K562 (cell line): ENCODE measurements around the gene MPZL1. TPM values are rescaled to one million over a fixed set of nuclear protein-coding genes. Genes with fewer than 3 reads are reported as not detected.

ENCODE experiments used
- ATAC-seq: fragments of 200-7000 bp; cut with Tn5 transposase; 3 replicates; pipeline ENCODE4 v1.9.1; 2020; ENCODE audit warnings: moderate library complexity
- BruUV-seq: library from RNA; stranded (reverse); fragments of 400-500 nt; replicated peaks from 2 replicates; lab custom pipeline; 2021; lab: Mats Ljungman, UMichigan
- CTCF ChIA-PET: fragments of 300-600 bp; formaldehyde crosslinking; extraction: SDS; loops from one replicate; lab custom pipeline; 2021; ENCODE audit warnings: low intra/inter-chr PET ratio; lab: Yijun Ruan, JAX
- POLR2A ChIA-PET: fragments of 300-600, 350-650 bp; sonication (Branson Sonifier 250); formaldehyde crosslinking; extraction: SDS; loops from one replicate; lab custom pipeline; 2021; ENCODE audit warnings: antibody characterized with exemption, inconsistent platforms; lab: Yijun Ruan, JAX
- DNase-seq, 4 experiments: peaks; one replicate each; pipeline versions ENCODE4 v3.0.0 to v3.0.0-alpha.2; 2011 to 2018; ENCODE audit warnings: low spot score in 3 of 4, mixed read lengths in 3 of 4; ENCODE audit errors: extremely low read depth in 1 of 4
- FAIRE-seq: peaks from 2 replicates; lab custom pipeline; 2011; peaks lifted over from hg19 to GRCh38; lab: Jason Lieb, UNC
- H2AFZ ChIP-seq: 2 replicates; pipeline ENCODE4 v1.6.0; 2011; ENCODE audit warnings: low read depth, low read length, control low read depth, inconsistent platforms
- H3K27ac ChIP-seq: fragments of 200-600 bp; 3 replicates; pipeline ENCODE4 v1.8.0; 2011; ENCODE audit warnings: low read depth, mild to moderate bottlenecking, control low read depth, inconsistent platforms, low read length, moderate library complexity, mixed read lengths; ENCODE audit errors: extremely low read depth
- H3K27me3 ChIP-seq, 2 experiments: fragments of 300-600 bp in 1 of 2; 2 replicates in 1 of 2; 3 replicates in 1 of 2; pipeline versions ENCODE4 v1.6.0 to v1.8.0; 2011; ENCODE audit warnings: inconsistent platforms in 2 of 2, low read length in 2 of 2, mild to moderate bottlenecking in 1 of 2, mixed read lengths in 1 of 2, moderate library complexity in 1 of 2; ENCODE audit not compliant: control insufficient read depth in 2 of 2, insufficient read depth in 2 of 2
- H3K36me3 ChIP-seq: fragments of 300-600 bp; 3 replicates; pipeline ENCODE4 v1.8.0; 2011; ENCODE audit warnings: mild to moderate bottlenecking, low read length, inconsistent platforms; ENCODE audit not compliant: control insufficient read depth, insufficient read depth
- H3K4me1 ChIP-seq, 2 experiments: fragments of 200-600 bp in 1 of 2; replicated peaks in 1 of 2; 2 replicates in 1 of 2; 3 replicates in 1 of 2; pipeline versions ENCODE4 v1.5.1 to v1.8.0; 2011; ENCODE audit warnings: inconsistent platforms in 2 of 2, low read length in 2 of 2, mild to moderate bottlenecking in 1 of 2, mixed read lengths in 1 of 2, moderate library complexity in 1 of 2; ENCODE audit not compliant: control insufficient read depth in 2 of 2, insufficient read depth in 2 of 2
- H3K4me2 ChIP-seq: 2 replicates; pipeline ENCODE4 v1.6.1; 2011; ENCODE audit warnings: low read length, control low read depth, inconsistent platforms, mixed read lengths; ENCODE audit not compliant: insufficient read depth
- H3K4me3 ChIP-seq: fragments of 200-600 bp; sonication (generic), shearing (Covaris generic); 2 replicates; pipeline ENCODE4 v1.5.1; 2016; ENCODE audit warnings: control low read depth, inconsistent platforms
- H3K79me2 ChIP-seq: fragments of 200-600 bp; 3 replicates; pipeline ENCODE4 v1.8.0; 2011; ENCODE audit warnings: low read length, inconsistent platforms; ENCODE audit not compliant: control insufficient read depth, insufficient read depth
- H3K9ac ChIP-seq, 2 experiments: 2 replicates each; pipeline versions ENCODE4 v1.6.0 to v1.6.1; 2011; ENCODE audit warnings: low read depth in 2 of 2, low read length in 2 of 2, control low read depth in 1 of 2, inconsistent platforms in 1 of 2, mild to moderate bottlenecking in 1 of 2, mixed read lengths in 1 of 2; ENCODE audit not compliant: insufficient read depth in 1 of 2
- H3K9me1 ChIP-seq: one replicate; pipeline ENCODE4 v1.6.0; 2011; ENCODE audit warnings: inconsistent platforms, mild to moderate bottlenecking, low read length, moderate library complexity; ENCODE audit not compliant: control insufficient read depth, insufficient read depth
- H3K9me3 ChIP-seq: replicated peaks from 2 replicates; pipeline ENCODE4 v1.5.1; 2011; ENCODE audit warnings: low read depth, low read length, inconsistent platforms; ENCODE audit not compliant: control insufficient read depth, insufficient read depth
- H4K20me1 ChIP-seq: replicated peaks from 2 replicates; pipeline ENCODE4 v1.6.1; 2011; ENCODE audit warnings: low read length, inconsistent platforms, mixed read lengths; ENCODE audit not compliant: control insufficient read depth, insufficient read depth
- BACH1 ChIP-seq: fragments of 200-800 bp; sonication (Bioruptor generic); IDR thresholded peaks from 2 replicates; pipeline ENCODE4 v1.6.1; 2016; ENCODE audit warnings: missing genetic modification characterization, missing compliant biosample characterization
- BCL6 ChIP-seq: fragments of 250-450 bp; sonication (Bioruptor Pico); IDR thresholded peaks from 2 replicates; pipeline ENCODE4 v1.4.0; 2020
- CBFB ChIP-seq: sonication (generic); formaldehyde crosslinking; IDR thresholded peaks from 2 replicates; pipeline ENCODE4 v1.4.0; 2020; ENCODE audit warnings: mild to moderate bottlenecking, missing genetic modification reagents
- CHD1 ChIP-seq: fragments of 200-600 bp; sonication (generic); IDR thresholded peaks from one replicate; pipeline ENCODE4 v1.6.1; 2012; ENCODE audit warnings: mild to moderate bottlenecking, moderate library complexity, low read length, inconsistent platforms
- CREBBP ChIP-seq: IDR thresholded peaks from one replicate; pipeline ENCODE4 v1.6.1; 2012; ENCODE audit warnings: low read depth, mild to moderate bottlenecking, control low read depth, inconsistent platforms, low read length
- CREM ChIP-seq: IDR thresholded peaks from 2 replicates; pipeline ENCODE4 v1.6.1; 2014; ENCODE audit warnings: antibody characterized with exemption, low read depth
- FOSL1 ChIP-seq: fragments of 200-800 bp; sonication (Bioruptor generic); conservative IDR thresholded peaks from 2 replicates; pipeline ENCODE4 v1.6.1; 2016; ENCODE audit warnings: missing genetic modification characterization, missing compliant biosample characterization
- IFI16 ChIP-seq: fragments of 250-450 bp; sonication (Bioruptor Pico); IDR thresholded peaks from 2 replicates; pipeline ENCODE4 v2.1.2; 2022; ENCODE audit warnings: mild to moderate bottlenecking, inconsistent platforms
- KLF10 ChIP-seq: fragments of 250-450 bp; sonication (Bioruptor Pico); IDR thresholded peaks from 2 replicates; pipeline ENCODE4 v1.6.1; 2021; ENCODE audit warnings: matching md5 sums
- MEF2A ChIP-seq: IDR thresholded peaks from 2 replicates; pipeline ENCODE4 v1.6.1; 2011; ENCODE audit warnings: low read depth, mild to moderate bottlenecking, low read length, moderate library complexity; ENCODE audit not compliant: control insufficient read depth
- RBBP5 ChIP-seq: fragments of 200-600 bp; sonication (generic); IDR thresholded peaks from 2 replicates; pipeline ENCODE4 v1.6.1; 2012; ENCODE audit warnings: borderline replicate concordance, mild to moderate bottlenecking, low read length, control low read depth, inconsistent platforms; ENCODE audit not compliant: insufficient read depth, poor library complexity, severe bottlenecking
- RFX7 ChIP-seq: fragments of 250-450 bp; sonication (Bioruptor Pico); IDR thresholded peaks from 2 replicates; pipeline ENCODE4 v1.5.1; 2021; ENCODE audit warnings: mild to moderate bottlenecking
- SIN3A ChIP-seq, 2 experiments: fragments of 150-350 bp in 1 of 2; IDR thresholded peaks; 2 replicates each; pipeline ENCODE4 v1.6.1; 2011 to 2016; ENCODE audit warnings: borderline replicate concordance in 2 of 2, low read depth in 2 of 2, low read length in 2 of 2, mild to moderate bottlenecking in 2 of 2, moderate library complexity in 2 of 2; ENCODE audit not compliant: control insufficient read depth in 1 of 2
- SLC30A9 ChIP-seq: fragments of 250-450 bp; sonication (Bioruptor Pico); IDR thresholded peaks from 2 replicates; pipeline ENCODE4 v1.8.0; 2022; ENCODE audit warnings: mild to moderate bottlenecking, moderate library complexity
- SMARCC2 ChIP-seq: fragments of 450-650 bp; IDR thresholded peaks from 2 replicates; pipeline ENCODE4 v1.6.1; 2017; ENCODE audit warnings: antibody characterized with exemption, moderate library complexity, mild to moderate bottlenecking, low read depth
- SNIP1 ChIP-seq: fragments of 450-650 bp; IDR thresholded peaks from 2 replicates; pipeline ENCODE4 v1.7.1; 2017; ENCODE audit warnings: low read depth, mild to moderate bottlenecking
- STAG1 ChIP-seq: sonication (generic); formaldehyde crosslinking; IDR thresholded peaks from 2 replicates; pipeline ENCODE4 v1.5.0; 2020; ENCODE audit warnings: missing genetic modification reagents, borderline replicate concordance
- TAF1 ChIP-seq: IDR thresholded peaks from 2 replicates; pipeline ENCODE4 v1.6.1; 2011; ENCODE audit warnings: mild to moderate bottlenecking, low read length, moderate library complexity; ENCODE audit not compliant: insufficient read depth, control insufficient read depth, severe bottlenecking; ENCODE audit errors: extremely low read depth
- TAL1 ChIP-seq: fragments of 450-650 bp; IDR thresholded peaks from 2 replicates; pipeline ENCODE4 v1.6.1; 2016; ENCODE audit warnings: mild to moderate bottlenecking
- U2AF2 ChIP-seq: fragments of 200-400 bp; formaldehyde crosslinking; optimal IDR thresholded peaks from 2 replicates; pipeline ENCODE3; 2017; ENCODE audit warnings: low read depth, mild to moderate bottlenecking, low read length
- ZFX ChIP-seq: sonication (generic); formaldehyde crosslinking; IDR thresholded peaks from 2 replicates; pipeline ENCODE4 v1.8.0; 2022; ENCODE audit warnings: mild to moderate bottlenecking, missing genetic modification reagents, moderate library complexity
- ZNF23 ChIP-seq: fragments of 250-450 bp; sonication (Bioruptor Pico); IDR thresholded peaks from 2 replicates; pipeline ENCODE4 v1.4.0; 2020; ENCODE audit warnings: mild to moderate bottlenecking
- WGBS: fragments of 100-300 bp; shearing (Covaris generic); methylation state at CpG from one replicate; pipeline ENCODE4 v1.1.6; 2016; ENCODE audit warnings: low coverage, mixed read lengths; ENCODE audit not compliant: insufficient coverage; ENCODE audit errors: missing lambda C conversion rate; 5-methylcytosine and 5-hydroxymethylcytosine counted together
- in situ Hi-C: fragments of 300-500 bp; cut with MboI; formaldehyde crosslinking; loops from 4 replicates; pipeline ENCODE4 v1.15.0; 2018; ENCODE audit warnings: inconsistent platforms, mixed read lengths
- intact Hi-C: fragments of 100-400 bp; cut with micrococcal nuclease; formaldehyde crosslinking; loops from 2 replicates; pipeline ENCODE4 v1.14.2; 2022
- polyA plus RNA-seq, 8 experiments: library from polyadenylated mRNA; depleted of rRNA in 4 of 8; stranded (reverse) in 5 of 8; unstranded in 3 of 8; fragments of >200 nt; fragmentation: Nextera tagmentation in 2 of 8; fragmentation: Illumina TruSeq in 1 of 8; extraction: Ambion mirVana in 2 of 8; extraction: Trizol in 1 of 8; gene quantifications; 2 replicates each; pipeline versions ENCODE4 v1.2.1 to v1.2.3, GENCODE V29; 2011 to 2014; ENCODE audit warnings: inconsistent platforms in 1 of 8, missing spikeins in 1 of 8
- total RNA-seq, 7 experiments: library from RNA; depleted of rRNA in 6 of 7; stranded (reverse); fragments of >200 nt in 6 of 7; fragmentation: Illumina TruSeq in 2 of 7; extraction: Trizol in 2 of 7; gene quantifications; 2 replicates each; pipeline versions ENCODE4 v1.2.1 to v1.2.3, GENCODE V29; 2011 to 2021; ENCODE audit warnings: low replicate concordance in 1 of 7
- TF ChIP-seq, protein P1 (sequence below): IDR thresholded peaks from 2 replicates; pipeline ENCODE4 v1.6.1; 2011; ENCODE audit not compliant: insufficient read length; ENCODE audit errors: extremely low read depth

MPZL1 gene
- total and polyA plus RNA-seq, 9 of the 15 experiments (the other 6 are each of a cell fraction or from before 2014, with no cell fraction given), result 14.5 to 153 (median 66.5) TPM

- in situ Hi-C loops (loop anchor here (5.0 kb wide), 2 partner anchors 81 to 366 kb away; no protein-coding TSS in a partner anchor), intact Hi-C loops (loop anchor here (1.0 to 5.0 kb wide), 6 partner anchors 45 to 367 kb away; partner anchors contain the start of genes DCAF6 and MPC2)
- peak overlapping the region; percentile 66 for H3K4me3 ChIP-seq
- no peak for FAIRE-seq
- H4K20me1 ChIP-seq, result no peaks in the 10 kb centered on the region
- no peak for DNase-seq
- peaks cover 23 to 26% of the 10 kb centered on the region in 2 experiments for H3K4me1 ChIP-seq
- no peak for TF ChIP-seq BACH1
- TF ChIP-seq RBBP5, result peak; percentile 20
- TF ChIP-seq, protein P1, sequence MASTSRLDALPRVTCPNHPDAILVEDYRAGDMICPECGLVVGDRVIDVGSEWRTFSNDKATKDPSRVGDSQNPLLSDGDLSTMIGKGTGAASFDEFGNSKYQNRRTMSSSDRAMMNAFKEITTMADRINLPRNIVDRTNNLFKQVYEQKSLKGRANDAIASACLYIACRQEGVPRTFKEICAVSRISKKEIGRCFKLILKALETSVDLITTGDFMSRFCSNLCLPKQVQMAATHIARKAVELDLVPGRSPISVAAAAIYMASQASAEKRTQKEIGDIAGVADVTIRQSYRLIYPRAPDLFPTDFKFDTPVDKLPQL, result no peak
- no peak for TF ChIP-seq CBFB (CRISPR knock-in tag)
- no peak for TF ChIP-seq U2AF2
- TF ChIP-seq SMARCC2, result 0 out of 2 replicates have a peak, but pooled peaks have one; percentile 25
- 0 out of 2 replicates have a peak, but pooled peaks have one; percentile 4 for TF ChIP-seq SNIP1
- 0 out of 2 replicates have a peak, but pooled peaks have one; percentile 20 for TF ChIP-seq TAL1
- TF ChIP-seq ZNF23 (CRISPR knock-in tag), result no peak
- no peak for TF ChIP-seq KLF10 (CRISPR knock-in tag)
- TF ChIP-seq IFI16 (CRISPR knock-in tag), result no peak
- no peak for TF ChIP-seq CHD1
- peak; percentile 13; the same call in 1 of the 2 replicates for TF ChIP-seq FOSL1 (tag)
- TF ChIP-seq BCL6, result no peak
- no peak for TF ChIP-seq CREM
- TF ChIP-seq SLC30A9 (CRISPR knock-in tag), result no peak
- no peak for TF ChIP-seq STAG1 (CRISPR knock-in tag)
- no peak for TF ChIP-seq RFX7 (CRISPR knock-in tag)
- 0 out of 4 replicates have a peak, but pooled peaks of 1 of the 2 experiments have one; percentile 5 for TF ChIP-seq SIN3A (IDR thresholded peaks at IDR 0.05; ENCODE audit: borderline replicate concordance in 2 of 2, control insufficient read depth in 1 of 2, low read depth in 2 of 2, low read length in 2 of 2)
- TF ChIP-seq TAF1, result no peak
- TF ChIP-seq ZFX, result no peak
- TF ChIP-seq MEF2A, result no peak
- no peak for TF ChIP-seq CREBBP
- TF ChIP-seq, all 486 proteins: peak for 6
- Histone ChIP-seq H3K9ac (peak overlapping the region in 1 of 2 experiments; percentile 99; a peak in 2 of 4 replicates), H3K79me2 (no peaks in the 10 kb centered on the region), H3K27ac (peak overlapping the region; percentile 99), H3K27me3 (no peaks in the 10 kb centered on the region), H3K9me3 (no peaks in the 10 kb centered on the region), H3K36me3 (no peaks in the 10 kb centered on the region), H2AFZ (peak overlapping the region; percentile 89), H3K4me2 (peak overlapping the region; percentile 98), H3K9me1 (no peaks in the 10 kb centered on the region)
- WGBS, result 0% methylated on average over 4 of the region's 4 CpGs
- ChIA-PET CTCF (interaction anchor here (0.6 kb wide), 1 partner anchor 105 kb away, joined by 3 read pairs; no protein-coding TSS in a partner anchor), POLR2A (interaction anchor here (1.0 to 3.1 kb wide), 10 partner anchors 9 to 366 kb away, joined by 3 to 19 read pairs (median 5); partner anchors contain the start of genes DCAF6 and MPC2)
- no TSS peak for BruUV-seq
- no peak for ATAC-seq
These were observed 5.8 kb upstream of the MPZL1 start for GRCh38 chr1:167716000-167716271.
